AG08396 (cell line): ENCODE data around the gene DROSHA.
"Not testable (repeated sequence)": the region's sequence is repeated elsewhere in the genome, so short reads cannot be mapped to it uniquely, and the experiment has no call there.

Experiments
- DNase-seq: peaks from one replicate; pipeline ENCODE4 v3.0.0; 2012; ENCODE audit warnings: low spot score, mixed read lengths

The DROSHA gene

DNA sequence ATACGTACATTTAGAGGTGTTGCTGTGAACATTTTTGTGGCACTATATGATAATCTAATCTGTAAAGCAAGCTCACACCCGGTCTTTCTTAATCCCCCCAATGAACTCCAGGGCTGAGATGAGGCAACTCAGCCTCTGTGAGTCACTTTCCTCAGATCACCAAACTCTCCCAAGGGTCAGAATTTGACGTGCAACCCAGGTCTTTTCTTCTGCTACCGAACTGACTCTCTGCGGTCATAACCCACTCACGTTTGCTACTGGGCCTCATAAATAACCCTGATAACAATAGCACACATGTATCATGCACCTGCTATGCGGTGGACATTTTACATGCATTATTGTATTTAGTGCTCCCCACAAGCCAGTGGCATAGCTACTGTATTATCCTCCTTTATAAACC, 153.1 kb downstream of the DROSHA start:
- DNase-seq, result peak; percentile 36

DNA sequence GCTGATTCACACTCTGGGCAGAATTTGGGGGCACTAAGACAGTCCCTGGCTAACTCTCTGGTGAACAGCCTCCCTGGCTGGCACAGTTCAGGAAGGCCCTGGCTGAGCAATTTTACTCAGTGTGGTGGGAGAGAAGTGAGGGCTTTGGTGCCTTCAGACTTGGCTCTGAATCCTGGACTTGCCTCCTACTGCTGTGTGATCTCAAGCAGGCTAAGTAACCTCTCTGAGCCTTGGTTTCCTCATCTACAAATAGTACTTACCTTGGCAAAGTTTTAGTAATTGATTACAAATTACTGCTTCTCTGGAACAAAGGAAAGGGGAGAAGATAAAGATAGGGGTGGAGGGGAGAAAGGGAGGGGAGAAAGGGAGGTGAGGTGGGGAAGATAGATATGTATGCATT, 153.8 kb downstream of the DROSHA start:
- DNase-seq, result no peak

DNA sequence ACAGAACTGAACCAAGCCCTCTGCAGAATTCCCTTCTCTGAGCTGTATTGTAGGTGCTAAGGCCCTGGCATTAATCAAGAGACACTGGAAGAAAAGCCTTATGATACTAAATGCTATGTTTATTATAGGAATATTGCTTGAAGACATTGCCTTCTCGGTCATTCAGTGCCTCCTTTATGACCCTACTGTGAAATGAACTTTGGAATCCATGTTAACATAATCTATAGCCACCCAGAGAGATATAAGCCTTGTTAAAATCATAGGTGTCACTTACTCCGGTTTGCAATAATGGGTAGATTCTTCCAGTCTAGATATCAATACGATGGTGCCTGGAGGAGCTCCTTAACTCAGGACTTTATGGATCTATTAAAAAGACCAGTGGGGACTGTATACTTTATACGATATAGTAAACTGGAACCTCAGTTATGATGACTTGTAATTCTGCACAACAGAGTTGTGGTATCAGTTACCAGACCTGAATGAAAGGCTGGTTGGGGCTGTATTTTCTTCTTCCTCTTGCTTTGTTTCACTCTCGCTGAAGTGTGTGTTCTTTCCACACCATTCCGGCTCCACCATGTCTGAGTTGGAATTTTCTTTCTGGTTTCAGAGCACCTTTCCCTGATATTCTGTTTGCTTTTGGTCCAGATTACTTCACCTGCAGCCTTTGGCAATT, 154.5 kb downstream of the DROSHA start:
- no peak for DNase-seq

DNA sequence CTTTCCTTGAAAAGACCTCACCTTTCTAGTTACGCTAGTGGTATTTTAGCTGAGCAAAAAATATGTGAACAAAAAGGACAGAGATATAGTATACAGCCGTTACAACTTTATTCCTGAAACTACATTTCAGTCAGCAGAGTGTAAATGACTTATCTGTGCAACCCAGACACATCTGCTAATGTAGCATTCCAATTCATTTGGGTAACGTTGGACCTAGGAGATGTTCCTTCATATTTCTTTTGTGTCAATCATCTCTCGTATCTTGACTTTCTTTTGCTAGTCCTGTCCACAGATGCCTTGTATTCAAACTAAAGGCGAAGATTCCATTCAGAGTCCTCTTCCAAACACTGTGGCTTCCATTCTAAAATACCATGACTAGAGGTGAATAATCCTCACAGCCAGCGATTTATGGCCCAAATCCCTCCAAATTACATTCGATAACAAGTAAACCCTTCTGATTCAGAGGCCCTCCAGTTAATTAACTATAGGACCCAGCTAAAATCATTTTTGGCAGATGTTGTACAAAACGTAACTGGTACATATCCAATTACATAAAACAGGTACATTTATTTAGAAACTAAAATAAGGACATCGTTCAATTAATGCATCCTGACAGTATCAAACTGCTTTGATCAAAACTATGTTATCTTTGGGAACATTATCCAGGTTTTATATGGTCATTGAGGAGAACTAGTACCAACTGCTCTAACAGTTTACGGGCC, 155.7 kb downstream of the DROSHA start:
- DNase-seq, result no peak

DNA sequence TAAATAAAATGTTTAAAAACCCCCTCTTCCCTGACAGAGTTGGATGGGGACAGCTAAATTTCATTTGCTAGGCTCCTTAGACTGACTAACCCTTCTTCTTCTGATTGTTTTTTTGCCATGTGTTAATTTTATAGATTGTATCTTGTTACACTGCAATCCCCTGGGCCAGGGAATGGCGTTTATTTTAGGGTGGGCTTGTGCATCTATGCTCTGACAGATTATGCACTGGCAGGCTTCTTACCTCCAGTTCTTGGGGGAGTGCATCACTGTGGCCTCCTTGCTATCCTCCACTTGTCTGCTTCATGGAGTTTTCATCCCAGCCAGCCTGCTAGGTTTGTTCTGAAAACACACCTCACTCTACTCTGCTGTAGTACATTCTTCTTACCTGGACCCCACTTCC, 159.8 kb downstream of the DROSHA start:
- no peak for DNase-seq

DNA sequence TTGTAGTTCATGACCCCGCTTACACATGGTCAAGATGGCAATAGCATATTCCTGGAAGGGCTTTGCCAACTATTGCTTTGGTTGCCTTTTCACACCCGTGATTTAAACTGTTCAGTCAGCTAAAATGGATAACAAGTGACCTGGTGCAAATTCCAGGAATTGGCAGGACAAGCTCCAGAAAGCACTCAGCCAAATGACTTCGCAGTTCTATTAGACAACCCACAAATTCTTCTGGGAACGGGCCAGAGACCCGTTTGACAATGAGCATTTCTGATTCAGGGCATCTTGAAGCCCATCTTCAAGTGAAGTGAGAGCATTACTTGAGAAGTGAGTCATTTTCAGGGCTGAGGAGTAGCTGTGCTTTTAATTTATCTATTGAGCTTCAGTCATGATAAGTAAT, 165.0 kb downstream of the DROSHA start:
- peak; percentile 21 for DNase-seq

DNA sequence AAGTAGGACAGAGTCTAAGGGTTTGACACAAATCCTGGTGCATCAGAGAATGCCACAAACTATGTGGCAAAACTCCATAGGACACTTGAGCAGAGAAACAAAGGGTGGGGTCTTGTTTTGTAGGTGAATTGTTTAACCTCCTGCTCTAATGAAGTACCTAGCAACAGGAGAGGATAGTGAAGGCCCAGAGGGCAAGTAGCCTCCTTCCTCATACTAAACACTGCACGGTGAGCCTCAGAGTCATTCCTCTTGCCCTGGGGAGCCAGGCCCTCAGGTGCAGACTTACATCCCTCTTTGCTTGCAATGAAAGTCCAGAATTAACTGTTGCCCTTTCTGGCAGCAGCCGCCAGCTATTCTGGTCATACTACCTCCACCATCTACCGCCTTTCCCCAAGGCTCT, 166.1 kb downstream of the DROSHA start:
- DNase-seq, result no peak

DNA sequence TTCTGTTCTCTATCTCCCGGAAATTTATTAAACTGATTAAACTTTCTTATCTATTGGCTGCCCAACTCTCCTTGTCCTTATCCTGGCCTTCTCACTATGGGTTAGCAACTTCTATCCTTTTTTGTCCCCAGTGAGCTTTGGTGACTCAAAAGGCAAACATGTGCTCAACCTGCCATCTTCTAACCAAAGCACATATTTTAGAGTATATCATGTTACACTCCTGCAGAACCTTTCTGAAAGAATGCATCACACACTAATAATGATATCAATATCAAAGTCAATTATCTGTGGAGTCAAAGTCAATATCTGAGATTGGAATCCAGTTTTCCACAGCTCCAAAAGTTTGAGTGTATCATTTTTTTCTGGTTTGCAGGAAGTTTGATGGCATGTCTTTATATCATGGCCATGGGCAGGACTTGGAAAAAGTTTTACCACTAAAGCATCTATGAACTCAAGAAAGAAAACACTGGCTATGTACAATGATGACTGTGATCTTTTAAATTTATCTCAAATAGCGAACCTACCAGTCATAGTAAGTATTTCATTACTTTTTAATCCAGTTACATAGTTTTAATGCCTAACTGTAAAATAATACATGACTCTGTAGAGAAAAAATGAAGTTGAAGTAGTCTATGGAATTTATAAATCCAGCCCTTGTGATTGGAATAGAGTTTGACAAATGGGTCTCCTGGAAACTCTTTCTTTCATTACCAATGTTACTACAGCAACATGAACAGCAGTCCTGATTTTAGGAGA, 166.8 kb downstream of the DROSHA start:
- DNase-seq, result peak; percentile 40

DNA sequence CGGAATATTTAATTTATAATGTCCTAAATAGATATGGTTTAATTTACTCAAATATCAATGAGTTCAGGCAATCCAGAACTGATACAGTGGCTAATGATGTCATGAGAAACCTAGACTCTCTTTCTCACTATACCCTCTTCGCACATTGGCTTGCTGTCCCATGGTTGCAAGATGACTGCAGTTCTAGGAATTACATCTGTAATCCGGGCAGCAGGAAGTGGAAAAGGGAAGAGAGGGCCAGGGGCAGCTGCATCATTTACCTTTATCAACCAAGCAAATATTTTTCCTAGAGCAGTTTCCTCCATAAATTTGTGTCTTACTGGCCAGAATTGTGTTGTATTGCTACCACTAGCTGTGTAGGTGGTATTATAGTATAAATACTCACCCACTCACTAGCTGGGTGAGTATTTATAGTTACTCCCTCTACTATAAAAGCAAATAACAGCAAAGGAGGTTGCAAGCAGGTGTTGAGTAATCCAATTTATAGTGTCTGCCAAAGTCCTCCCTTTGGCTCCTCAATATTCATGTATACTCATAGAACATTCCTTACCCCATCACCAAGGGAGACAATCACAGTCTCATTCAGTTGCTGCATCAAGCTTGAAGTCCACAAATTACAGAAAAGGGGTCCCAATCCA, 168.8 kb downstream of the DROSHA start:
- DNase-seq, result no peak

DNA sequence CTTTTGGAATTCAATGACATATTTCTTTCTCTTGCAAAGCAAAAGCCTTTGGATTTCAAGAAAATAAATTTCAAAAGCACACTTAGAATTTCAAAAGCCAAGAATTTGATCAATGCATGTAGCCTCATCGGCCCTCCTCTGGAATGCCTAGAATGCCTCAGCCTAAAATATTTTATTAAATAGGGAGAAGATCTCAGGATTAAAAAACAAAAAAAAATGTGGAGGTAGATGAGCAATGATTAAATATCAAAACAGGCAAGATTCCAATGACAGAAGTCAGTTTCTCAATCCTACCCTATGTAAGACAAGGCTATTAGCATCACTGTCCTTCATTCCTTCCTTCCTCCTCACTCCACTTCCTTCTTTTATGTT, 169.4 kb downstream of the DROSHA start:
- DNase-seq, result no peak

DNA sequence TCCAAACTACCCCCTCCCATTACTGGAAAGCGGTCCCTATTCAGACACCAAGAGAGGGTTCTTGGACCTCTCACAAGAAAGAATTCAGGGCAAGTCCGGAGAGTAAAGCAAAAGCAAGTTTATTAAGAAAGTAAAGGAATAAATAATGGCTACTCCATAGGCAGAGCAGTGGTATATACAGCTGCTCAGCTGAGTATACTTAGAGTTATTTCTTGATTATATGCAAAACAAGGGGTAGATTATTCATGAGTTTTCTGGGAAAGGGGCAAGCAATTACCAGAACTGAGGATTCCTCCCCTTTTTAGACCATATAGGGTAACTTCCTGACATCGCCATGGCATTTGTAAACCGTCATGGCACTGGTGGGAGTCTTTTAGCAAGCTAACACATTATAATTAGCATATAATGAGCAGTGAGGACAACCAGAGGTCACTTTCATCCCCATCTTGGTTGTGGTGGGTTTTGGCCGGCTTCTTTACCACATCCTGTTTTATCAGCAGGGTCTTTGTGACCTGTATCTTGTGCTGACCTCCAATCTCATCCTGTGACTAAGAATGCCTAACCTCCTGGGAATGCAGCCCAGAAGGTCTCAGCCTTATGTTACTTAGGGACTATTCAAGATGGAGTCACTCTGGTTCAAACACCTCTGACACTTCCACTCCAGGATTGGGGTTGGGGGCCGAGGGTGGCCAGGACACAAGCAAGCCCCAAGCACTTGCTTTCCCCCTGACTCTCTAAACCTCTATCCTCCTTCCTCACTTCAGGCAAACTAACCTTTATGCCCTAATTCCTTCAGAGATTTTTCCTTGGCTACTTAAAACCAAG, 170.0 kb downstream of the DROSHA start:
- DNase-seq, result not testable (repeated sequence)

DNA sequence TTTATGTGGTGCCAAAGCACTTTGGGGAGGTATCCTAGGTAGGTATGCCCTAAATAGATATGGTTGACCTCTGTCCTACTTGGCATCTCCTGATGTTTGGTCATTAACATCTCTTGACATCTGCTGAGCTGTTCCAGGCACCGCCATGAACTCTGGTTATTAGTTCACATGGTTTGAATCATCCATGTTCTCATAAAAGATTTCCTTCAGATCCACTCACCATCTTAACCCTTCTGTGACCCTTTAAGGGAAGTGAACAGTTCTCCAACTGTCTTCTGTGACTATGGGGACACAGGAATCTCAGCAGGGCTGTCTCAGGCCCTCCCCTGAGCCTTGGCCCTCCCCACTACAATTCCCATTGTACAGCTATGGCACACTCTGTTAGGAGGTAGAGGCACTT, 170.7 kb downstream of the DROSHA start:
- DNase-seq, result peak; percentile 39

DNA sequence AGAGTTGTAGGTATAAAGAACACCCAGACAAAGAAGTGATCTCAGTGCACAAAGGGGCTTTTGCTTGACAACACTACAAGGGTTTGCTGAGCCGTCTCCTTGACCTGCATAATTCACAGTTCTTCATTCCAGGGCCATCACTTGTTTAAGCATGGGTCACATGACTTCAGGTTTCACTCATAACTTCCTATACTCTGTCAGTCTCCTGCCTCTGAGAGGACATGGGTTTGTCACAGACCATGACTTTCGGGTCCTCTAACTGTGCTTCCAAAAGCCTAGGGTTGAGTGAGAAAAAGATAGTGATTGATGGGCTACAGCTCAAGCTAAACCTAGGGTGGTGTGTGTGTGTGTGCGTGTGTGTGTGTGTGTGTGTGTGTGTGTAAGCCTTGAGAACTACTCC, 172.1 kb downstream of the DROSHA start:
- no peak for DNase-seq

DNA sequence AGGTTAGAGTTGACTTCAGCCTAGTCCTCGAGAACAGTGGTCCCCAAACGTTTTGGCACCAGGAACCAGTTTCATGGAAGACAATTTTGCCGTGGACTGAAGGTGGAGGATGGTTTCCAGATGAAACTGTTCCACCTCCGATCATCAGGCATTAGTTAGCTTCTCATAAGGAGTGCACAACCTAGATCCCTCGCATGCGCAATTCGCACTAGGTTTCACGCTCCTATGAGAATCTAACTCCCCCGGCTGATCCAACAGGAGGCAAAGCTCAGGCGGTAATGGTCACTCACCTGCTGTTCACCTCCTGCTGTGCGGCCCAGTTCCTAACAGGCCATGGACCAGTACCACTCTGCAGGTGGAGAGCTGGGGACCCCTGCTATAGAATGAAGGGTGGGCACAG, 174.9 kb downstream of the DROSHA start:
- DNase-seq, result no peak

DNA sequence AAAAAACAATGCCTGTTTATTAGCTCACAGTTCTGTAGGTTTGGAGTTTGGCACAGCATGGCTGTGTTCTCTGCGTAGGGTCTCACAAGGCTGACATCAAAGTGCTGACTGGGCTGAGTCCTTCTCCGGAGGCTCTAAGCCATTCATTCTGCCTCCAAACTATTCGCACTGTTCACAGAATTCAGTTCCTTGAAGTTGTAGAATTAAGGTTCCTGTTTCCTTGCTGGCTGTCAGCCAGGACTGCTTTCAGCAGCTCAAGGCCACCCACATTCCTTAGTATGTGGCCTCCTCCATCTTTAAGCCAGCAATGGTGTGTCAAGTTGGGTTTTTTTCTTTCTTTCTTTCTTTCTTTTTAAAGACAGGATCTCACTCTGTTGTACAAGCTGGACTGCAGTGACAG, 176.6 kb downstream of the DROSHA start:
- no peak for DNase-seq
